ENCODE measurements around the gene ZNF664.

The ZNF664 gene

GRCh38 chr12:123931686-123932321 lies 41.2 kb upstream of the ZNF664 start:
- TF ChIP-seq CTCF (IDR thresholded peaks at IDR 0.05; ENCODE audit: low read depth, low read length), result no peak
- no peak for DNase-seq (ENCODE audit: extremely low read depth, low read depth)

GRCh38 chr12:123933214-123933613 lies 39.8 kb upstream of the ZNF664 start:
- TF ChIP-seq CTCF (IDR thresholded peaks at IDR 0.05; ENCODE audit: low read depth, low read length), result no peak
- DNase-seq (ENCODE audit: extremely low read depth, low read depth), result no peak

GRCh38 chr12:123934016-123934620 lies 38.9 kb upstream of the ZNF664 start:
- no peak for TF ChIP-seq CTCF (IDR thresholded peaks at IDR 0.05; ENCODE audit: low read depth, low read length)
- DNase-seq (ENCODE audit: extremely low read depth, low read depth), result no peak

GRCh38 chr12:123934829-123935228 lies 38.2 kb upstream of the ZNF664 start:
- TF ChIP-seq CTCF (IDR thresholded peaks at IDR 0.05; ENCODE audit: low read depth, low read length), result no peak
- no peak for DNase-seq (ENCODE audit: extremely low read depth, low read depth)

GRCh38 chr12:123935956-123936355 lies 37.1 kb upstream of the ZNF664 start:
- no peak for DNase-seq (ENCODE audit: extremely low read depth, low read depth)

GRCh38 chr12:123936471-123936870 lies 36.5 kb upstream of the ZNF664 start:
- TF ChIP-seq CTCF (IDR thresholded peaks at IDR 0.05; ENCODE audit: low read depth, low read length), result no peak
- no peak for DNase-seq (ENCODE audit: extremely low read depth, low read depth)

More at GRCh38 chr12:123935956-123936355, 37.1 kb upstream of the ZNF664 start:
- no peak for TF ChIP-seq CTCF (IDR thresholded peaks at IDR 0.05; ENCODE audit: low read depth, low read length)

- no peak for TF ChIP-seq CTCF (IDR thresholded peaks at IDR 0.05; ENCODE audit: low read depth, low read length)
- DNase-seq (ENCODE audit: extremely low read depth, low read depth), result no peak
Observed at GRCh38 chr12:123936956-123937706, 35.9 kb upstream of the ZNF664 start.

All from AG09319 (cell line).